Smooth muscle cell (in vitro differentiated cells): ENCODE results near the gene RNF208. TPM values are rescaled to one million over a fixed set of nuclear protein-coding genes. Genes with fewer than 3 reads are reported as not detected.

Source experiments
- DNase-seq: peaks from one replicate; lab custom pipeline; 2025; ENCODE audit not compliant: unreplicated experiment; lab: John Stamatoyannopoulos, UW
- H2AFZ ChIP-seq: fragments of 200-600 bp; sonication (generic); 2 replicates; pipeline ENCODE4 v1.6.0; 2016; ENCODE audit warnings: antibody characterized with exemption, low read depth, mild to moderate bottlenecking
- H3F3A ChIP-seq: fragments of 200-600 bp; sonication (generic); 2 replicates; pipeline ENCODE4 v1.6.0; 2017; ENCODE audit warnings: antibody characterized with exemption, low read depth
- H3K27ac ChIP-seq: fragments of 200-600 bp; sonication (generic); 2 replicates; pipeline ENCODE4 v1.5.1; 2016; ENCODE audit warnings: low read depth, mild to moderate bottlenecking
- H3K27me3 ChIP-seq: fragments of 200-600 bp; sonication (generic); 2 replicates; pipeline ENCODE4 v1.6.1; 2016; ENCODE audit warnings: low read depth, mild to moderate bottlenecking
- H3K36me3 ChIP-seq: fragments of 200-600 bp; sonication (generic); 2 replicates; pipeline ENCODE4 v1.5.1; 2016; ENCODE audit warnings: low read depth
- H3K4me1 ChIP-seq: fragments of 200-600 bp; sonication (generic); 2 replicates; pipeline ENCODE4 v1.5.1; 2016; ENCODE audit warnings: low read depth
- H3K4me2 ChIP-seq: fragments of 200-600 bp; sonication (generic); 2 replicates; pipeline ENCODE4 v1.6.0; 2016; ENCODE audit warnings: mild to moderate bottlenecking
- H3K4me3 ChIP-seq: fragments of 200-600 bp; sonication (generic); 2 replicates; pipeline ENCODE4 v1.5.1; 2016; ENCODE audit warnings: mild to moderate bottlenecking
- H3K79me2 ChIP-seq: fragments of 200-600 bp; sonication (generic); 2 replicates; pipeline ENCODE4 v1.6.0; 2016; ENCODE audit warnings: low read depth, mild to moderate bottlenecking
- H3K9ac ChIP-seq: fragments of 200-600 bp; sonication (generic); 2 replicates; pipeline ENCODE4 v1.6.0; 2016; ENCODE audit warnings: low read depth
- H3K9me3 ChIP-seq: fragments of 200-600 bp; sonication (generic); replicated peaks from 2 replicates; pipeline ENCODE4 v1.5.1; 2016; ENCODE audit warnings: low read depth
- H4K20me1 ChIP-seq: fragments of 200-600 bp; sonication (generic); 2 replicates; pipeline ENCODE4 v1.6.0; 2016; ENCODE audit warnings: low read depth
- WGBS: methylation state at CpG from one replicate; pipeline ENCODE4 v1.1.7; 2016; ENCODE audit warnings: low lambda C conversion rate; 5-methylcytosine and 5-hydroxymethylcytosine counted together
- polyA plus RNA-seq: library from polyadenylated mRNA; unstranded; fragments of >200 nt; fragmentation: Nextera tagmentation; extraction: Ambion mirVana; gene quantifications from 2 replicates; pipeline ENCODE4 v1.2.1, GENCODE V29; 2016
- total RNA-seq: library from RNA; depleted of rRNA; stranded (reverse); fragments of >200 nt; gene quantifications from 2 replicates; pipeline ENCODE4 v1.2.3, GENCODE V29; 2014
- TF ChIP-seq, protein P1 (sequence below): fragments of 200-600 bp; sonication (generic); IDR thresholded peaks from 2 replicates; pipeline ENCODE4 v1.5.1; 2017; ENCODE audit warnings: borderline replicate concordance, mild to moderate bottlenecking, antibody characterized with exemption; ENCODE audit not compliant: insufficient read depth, poor library complexity, severe bottlenecking

RNF208 gene, protein sequence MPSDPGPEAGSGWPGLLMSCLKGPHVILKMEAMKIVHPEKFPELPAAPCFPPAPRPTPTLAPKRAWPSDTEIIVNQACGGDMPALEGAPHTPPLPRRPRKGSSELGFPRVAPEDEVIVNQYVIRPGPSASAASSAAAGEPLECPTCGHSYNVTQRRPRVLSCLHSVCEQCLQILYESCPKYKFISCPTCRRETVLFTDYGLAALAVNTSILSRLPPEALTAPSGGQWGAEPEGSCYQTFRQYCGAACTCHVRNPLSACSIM
- total RNA-seq = 0.36 and 0.49 TPM in 2 replicates
- 1.4 and 1.9 TPM in 2 replicates for polyA plus RNA-seq

DNA sequence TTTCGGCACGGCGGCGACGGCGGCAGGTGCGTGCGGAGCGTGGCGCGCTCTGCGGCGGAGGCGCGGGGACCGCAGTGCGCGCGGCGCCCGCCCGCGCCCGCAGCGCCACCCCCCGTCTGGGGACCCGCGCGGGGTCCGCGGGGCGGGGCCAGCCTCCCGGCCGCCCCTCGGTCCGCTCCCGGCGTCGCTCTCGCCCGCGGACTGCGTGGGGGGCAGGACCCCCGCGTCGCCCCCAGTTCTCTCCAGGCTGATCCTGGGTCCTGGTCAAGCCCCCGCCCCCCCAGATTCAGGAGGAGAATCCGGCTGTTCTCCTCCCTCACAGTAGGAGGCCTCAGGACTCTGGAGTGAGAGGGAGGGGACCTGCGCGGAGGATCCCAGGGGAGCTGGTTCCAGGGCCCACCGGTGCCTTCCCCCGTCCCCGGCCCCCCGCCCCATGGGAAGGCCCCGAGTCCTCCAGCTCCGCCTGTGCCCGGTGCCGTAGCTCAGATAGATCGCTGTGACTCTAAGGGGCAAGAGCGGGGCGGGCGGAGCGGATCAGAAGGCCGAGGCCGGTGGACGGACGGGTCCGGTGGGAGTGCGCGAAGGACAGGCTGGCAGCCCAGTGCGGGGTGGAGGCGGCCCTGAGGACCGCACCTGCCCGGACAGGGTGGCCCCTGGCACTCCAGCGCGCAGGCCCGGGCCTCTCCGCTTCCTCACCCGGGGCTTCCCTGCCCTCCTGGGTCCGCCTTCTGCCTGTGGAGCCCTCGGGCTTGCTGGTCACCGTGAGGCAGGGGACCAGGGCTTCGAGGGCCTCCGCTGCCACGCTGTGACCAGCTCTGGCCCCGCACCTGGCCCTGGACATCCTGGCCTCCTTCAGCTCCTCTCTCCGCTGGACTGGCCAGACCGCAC lies at the start of gene RNF208:
RNF208 (minus strand) TSS at position 51 of the 888 bp plus-strand sequence. CDS start 1,028 bp downstream, outside the sequence.
- Histone ChIP-seq H4K20me1 (no peaks in the 10 kb centered on the region), H3K27ac (no peak within 1 kb of the TSS), H3F3A (no peaks in the 10 kb centered on the region), H3K27me3 (no peaks in the 10 kb centered on the region), H3K4me3 (peak within 1 kb of the TSS; percentile 61), H3K4me2 (peak within 1 kb of the TSS; percentile 89), H3K4me1 (peaks cover 8% of the 10 kb centered on the region), H3K79me2 (no peaks in the 10 kb centered on the region), H3K9me3 (no peaks in the 10 kb centered on the region), H3K36me3 (no peaks in the 10 kb centered on the region), H3K9ac (no peak within 1 kb of the TSS), H2AFZ (no peak within 1 kb of the TSS)
- no peak for DNase-seq
- TF ChIP-seq, protein P1, sequence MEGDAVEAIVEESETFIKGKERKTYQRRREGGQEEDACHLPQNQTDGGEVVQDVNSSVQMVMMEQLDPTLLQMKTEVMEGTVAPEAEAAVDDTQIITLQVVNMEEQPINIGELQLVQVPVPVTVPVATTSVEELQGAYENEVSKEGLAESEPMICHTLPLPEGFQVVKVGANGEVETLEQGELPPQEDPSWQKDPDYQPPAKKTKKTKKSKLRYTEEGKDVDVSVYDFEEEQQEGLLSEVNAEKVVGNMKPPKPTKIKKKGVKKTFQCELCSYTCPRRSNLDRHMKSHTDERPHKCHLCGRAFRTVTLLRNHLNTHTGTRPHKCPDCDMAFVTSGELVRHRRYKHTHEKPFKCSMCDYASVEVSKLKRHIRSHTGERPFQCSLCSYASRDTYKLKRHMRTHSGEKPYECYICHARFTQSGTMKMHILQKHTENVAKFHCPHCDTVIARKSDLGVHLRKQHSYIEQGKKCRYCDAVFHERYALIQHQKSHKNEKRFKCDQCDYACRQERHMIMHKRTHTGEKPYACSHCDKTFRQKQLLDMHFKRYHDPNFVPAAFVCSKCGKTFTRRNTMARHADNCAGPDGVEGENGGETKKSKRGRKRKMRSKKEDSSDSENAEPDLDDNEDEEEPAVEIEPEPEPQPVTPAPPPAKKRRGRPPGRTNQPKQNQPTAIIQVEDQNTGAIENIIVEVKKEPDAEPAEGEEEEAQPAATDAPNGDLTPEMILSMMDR = no peak
- 12% methylated on average over 34 of the region's 88 CpGs for WGBS

GRCh38 chr9:137271696-137272076 lies 49.6 kb upstream of the RNF208 start:
- TF ChIP-seq, protein P1 = no peak
- no peaks in the 10 kb centered on the region for H3K9me3 ChIP-seq
- H3K27ac ChIP-seq = no peak overlapping the region
- no peaks in the 10 kb centered on the region for H3K27me3 ChIP-seq
- no peaks in the 10 kb centered on the region for H3K36me3 ChIP-seq
- no peak overlapping the region for H3K9ac ChIP-seq
- H3K4me3 ChIP-seq = no peak overlapping the region
- H3F3A ChIP-seq = no peaks in the 10 kb centered on the region
- WGBS = no CpG with 5 or more reads among the region's 3 CpGs
- H3K4me1 ChIP-seq = peaks cover 5% of the 10 kb centered on the region
- no peak overlapping the region for H2AFZ ChIP-seq
- peaks cover 33% of the 10 kb centered on the region for H4K20me1 ChIP-seq
- DNase-seq = no peak
- no peaks in the 10 kb centered on the region for H3K79me2 ChIP-seq
- H3K4me2 ChIP-seq = no peak overlapping the region

- Histone ChIP-seq H3F3A (no peaks in the 10 kb centered on the region), H3K4me1 (no peaks in the 10 kb centered on the region), H3K27me3 (no peaks in the 10 kb centered on the region), H3K9me3 (no peaks in the 10 kb centered on the region), H3K27ac (no peak overlapping the region), H3K36me3 (no peaks in the 10 kb centered on the region), H3K9ac (no peak overlapping the region), H4K20me1 (peaks cover 33% of the 10 kb centered on the region), H3K4me2 (no peak overlapping the region), H2AFZ (no peak overlapping the region), H3K79me2 (no peaks in the 10 kb centered on the region), H3K4me3 (no peak overlapping the region)
- DNase-seq = no peak
- 93% methylated on average over 32 of the region's 32 CpGs for WGBS
- TF ChIP-seq, protein P1 = no peak
Observed at GRCh38 chr9:137270929-137271695, 49.1 kb upstream of the RNF208 start.
